Pancreas (tissue), 10 donors: ENCODE data around the gene TRMT44. TPM values are rescaled to one million over a fixed set of nuclear protein-coding genes. Genes with fewer than 3 reads are reported as not detected.

Experiments
- ATAC-seq, 4 donors: fragments of 200-7000 bp; cut with Tn5 transposase; one replicate each; pipeline versions ENCODE4 v1.8.0 to v1.9.1; 2020; ENCODE audit warnings: mild to moderate bottlenecking in 4 of 4, moderate library complexity in 4 of 4
- DNase-seq, 6 donors: peaks; one replicate each; pipeline ENCODE4 v3.0.0-alpha.2; 2020
- FAIRE-seq: peaks from 2 replicates; lab custom pipeline; 2012; peaks lifted over from hg19 to GRCh38; lab: Jason Lieb, UNC
- H3K27ac ChIP-seq, 4 donors: fragments of 200-600 bp; sonication (generic); 1 replicate in 3 of 4; 2 replicates in 1 of 4; pipeline versions ENCODE4 v1.5.0 to v1.8.0; 2020
- H3K27me3 ChIP-seq, 4 donors: fragments of 200-600 bp; one replicate each; pipeline ENCODE4 v1.8.0; 2021
- H3K36me3 ChIP-seq, 3 donors: fragments of 200-600 bp; sonication (generic) in 1 of 3; one replicate each; pipeline versions ENCODE4 v1.5.0 to v1.8.0; 2020 to 2021
- H3K4me1 ChIP-seq, 3 donors: fragments of 200-600 bp; one replicate each; pipeline ENCODE4 v1.8.0; 2021
- H3K4me3 ChIP-seq, 4 donors: fragments of 200-600 bp; sonication (generic) in 2 of 4; one replicate each; pipeline versions ENCODE4 v1.5.0 to v1.8.0; 2020 to 2021
- H3K9me3 ChIP-seq, 4 donors: fragments of 200-600 bp; one replicate each; pipeline ENCODE4 v1.8.0; 2021
- CTCF ChIP-seq, 4 donors: fragments of 200-600 bp; sonication (generic) in 3 of 4; IDR thresholded peaks; one replicate each; pipeline versions ENCODE4 v1.5.0 to v1.8.0; 2021; ENCODE audit warnings: antibody characterized with exemption in 4 of 4
- WGBS, 2 donors: extraction: QIAGEN DNeasy Blood & Tissue Kit; methylation state at CpG; one replicate each; pipeline ENCODE4 v1.1.7; 2013; 5-methylcytosine and 5-hydroxymethylcytosine counted together
- intact Hi-C, 3 donors: fragments of 100-400 bp; cut with DNase I; formaldehyde crosslinking; loops; one replicate each; pipeline versions ENCODE4 v1.11.1 to v1.14.2; 2022
- polyA plus RNA-seq, 2 donors: library from polyadenylated mRNA; stranded (reverse); fragments of 200-250 nt; gene quantifications; one replicate each; pipeline ENCODE4 v1.2.3, GENCODE V29; 2013
- total RNA-seq, 6 donors: library from RNA; stranded (reverse); fragmentation: NEBNext Ultra II Directional in 4 of 6; extraction: Animal tissue kit (Norgen Biotek cat#: 25700) in 4 of 6; gene quantifications; one replicate each; pipeline versions ENCODE4 v1.2.1 to v1.2.4, GENCODE V29; 2021 to 2023
- donor health status: healthy with polysubstance abuse.
- donor health status: DM: no; HTN: no; CAD: no; lungs with moderate emphysema.
- donor health status: DM: no; HTN: no; CAD: no.
- donor health status: control.
- donor health status: control.
- donor health status: Bipolar disorder and iron deficiency.
- donor health status: DM: yes; HTN: yes; CAD: no.
- donor health status: DM: no; HTN: no; CAD: no.
- donor health status: DM: no; HTN: no; CAD: no.
- donor health status: DM: yes; HTN: yes; CAD: no.

Gene TRMT44
- total and polyA plus RNA-seq, 8 donors, result 6.1 to 14.0 (median 8.7) TPM

GRCh38 chr4:8494218-8494617 lies 53.6 kb downstream of the TRMT44 start:
- WGBS, 2 donors, result 67 to 76% methylated on average over 3 of the region's 3 CpGs
- Histone ChIP-seq H3K36me3 (no peaks in the 10 kb centered on the region), H3K4me3 (no peak overlapping the region), H3K4me1 (no peaks in the 10 kb centered on the region), H3K9me3 (no peaks in the 10 kb centered on the region), H3K27ac (no peak overlapping the region), H3K27me3 (no peaks in the 10 kb centered on the region)
- no peak for TF ChIP-seq CTCF (IDR thresholded peaks at IDR 0.05)
- no peak for DNase-seq
- no peak for FAIRE-seq
- no peak for ATAC-seq
- intact Hi-C loops, result no loop called here

DNA sequence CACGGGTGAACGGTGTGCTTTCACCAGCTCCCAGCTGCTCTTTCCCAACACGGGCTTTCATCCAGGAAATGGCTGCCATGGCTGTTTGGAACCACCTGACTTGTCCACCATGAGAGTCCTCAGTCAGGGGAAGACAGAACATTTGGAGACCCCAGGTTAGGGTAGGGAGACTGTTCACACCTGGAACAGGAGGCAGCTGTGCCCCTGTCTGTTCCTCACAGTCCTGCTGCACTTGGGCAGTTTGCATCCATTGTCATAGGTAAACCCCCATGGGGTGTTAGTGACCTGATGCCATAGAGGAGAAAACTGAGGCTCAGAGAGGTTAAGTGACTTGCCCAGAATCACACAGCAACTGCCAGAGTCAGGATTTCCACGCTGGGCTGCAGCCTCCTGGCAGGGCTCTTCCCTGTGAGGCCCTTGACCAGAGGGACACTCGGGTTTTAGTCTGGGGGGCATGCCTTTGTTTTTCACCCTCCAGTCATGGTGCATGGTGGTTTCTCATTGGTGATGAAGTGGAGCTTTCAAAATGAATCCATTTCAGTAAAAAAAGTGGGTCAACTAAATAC lies 54.5 kb downstream of the TRMT44 start:
- Histone ChIP-seq H3K4me3 (no peak overlapping the region), H3K27ac (no peak overlapping the region), H3K4me1 (no peaks in the 10 kb centered on the region), H3K27me3 (no peaks in the 10 kb centered on the region), H3K36me3 (no peaks in the 10 kb centered on the region), H3K9me3 (no peaks in the 10 kb centered on the region)
- WGBS, 2 donors, result 86% methylated on average over 5 of the region's 5 CpGs
- no peak for TF ChIP-seq CTCF (IDR thresholded peaks at IDR 0.05)
- ATAC-seq (no peak), DNase-seq (no peak), FAIRE-seq (no peak)
- intact Hi-C loops, result no loop called here

DNA sequence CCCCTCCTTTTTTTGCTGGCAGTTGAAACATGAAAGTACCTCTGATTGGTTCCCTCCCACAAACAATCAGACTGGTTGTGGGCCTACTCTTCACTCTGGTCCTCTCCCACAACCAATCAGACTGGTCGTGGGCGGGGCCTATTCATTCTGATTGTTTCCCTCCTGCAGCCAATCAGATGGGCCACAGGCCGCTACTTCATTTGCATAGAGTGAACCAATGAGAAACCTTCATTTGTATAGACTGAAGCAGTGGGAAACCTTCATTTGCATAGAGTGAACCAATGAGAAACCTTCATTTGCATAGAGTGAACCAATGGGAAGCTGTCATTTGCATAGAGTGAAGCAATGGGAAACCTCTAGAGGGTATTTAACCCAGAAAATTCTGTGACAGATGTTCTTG lies 55.2 kb downstream of the TRMT44 start:
- Histone ChIP-seq H3K27me3 (no peaks in the 10 kb centered on the region), H3K4me3 (no peak overlapping the region), H3K4me1 (no peaks in the 10 kb centered on the region), H3K36me3 (no peaks in the 10 kb centered on the region), H3K9me3 (no peaks in the 10 kb centered on the region), H3K27ac (no peak overlapping the region)
- FAIRE-seq (no peak), ATAC-seq (no peak), DNase-seq (no peak)
- intact Hi-C loops, result no loop called here
- no peak for TF ChIP-seq CTCF (IDR thresholded peaks at IDR 0.05)
- WGBS, 2 donors, result 74 to 88% methylated on average over 3 of the region's 3 CpGs

- H3K9me3 ChIP-seq, result no peaks in the 10 kb centered on the region
- no peaks in the 10 kb centered on the region for H3K36me3 ChIP-seq
- H3K4me3 ChIP-seq, result no peak overlapping the region
- H3K4me1 ChIP-seq, result peaks cover 0 to 1% (median 0%) of the 10 kb centered on the region in 3 donors
- no peak overlapping the region for H3K27ac ChIP-seq
- no peaks in the 10 kb centered on the region for H3K27me3 ChIP-seq
- no peak for FAIRE-seq
- TF ChIP-seq CTCF (IDR thresholded peaks at IDR 0.05), result no peak
- DNase-seq, result no peak
- intact Hi-C loops, result no loop called here
- ATAC-seq, result no peak
- 84 to 85% methylated on average over 3 of the region's 3 CpGs for WGBS, 2 donors
Observed at GRCh38 chr4:8497762-8498161, 57.2 kb downstream of the TRMT44 start.

- intact Hi-C loops, result no loop called here
- WGBS, 2 donors, result 67 to 76% methylated on average over 7 of the region's 7 CpGs
- Histone ChIP-seq H3K4me1 (peaks cover 0 to 2% (median 0%) of the 10 kb centered on the region in 3 donors), H3K27me3 (no peaks in the 10 kb centered on the region), H3K27ac (no peak overlapping the region), H3K9me3 (no peaks in the 10 kb centered on the region), H3K4me3 (no peak overlapping the region), H3K36me3 (no peaks in the 10 kb centered on the region)
- no peak for TF ChIP-seq CTCF (IDR thresholded peaks at IDR 0.05)
- FAIRE-seq (no peak), DNase-seq (no peak), ATAC-seq (no peak)
Observed at GRCh38 chr4:8500966-8501365, 60.4 kb downstream of the TRMT44 start.
